Activated naive CD8-positive, alpha-beta T cell (primary cell): Measurements from ENCODE around the gene RAB11FIP4.

Experiments
- H3K27ac Mint-ChIP-seq: one replicate; pipeline ENCODE4 v1.8.0; 2021; ENCODE audit warnings: mixed read lengths
- H3K27me3 Mint-ChIP-seq: one replicate; pipeline ENCODE4 v1.8.0; 2021; ENCODE audit warnings: mixed read lengths
- H3K36me3 Mint-ChIP-seq: one replicate; pipeline ENCODE4 v1.8.0; 2021; ENCODE audit warnings: mixed read lengths
- H3K4me1 Mint-ChIP-seq: one replicate; pipeline ENCODE4 v1.8.0; 2021; ENCODE audit warnings: low read depth, mixed read lengths
- H3K4me3 Mint-ChIP-seq: one replicate; pipeline ENCODE4 v1.8.0; 2021; ENCODE audit warnings: mild to moderate bottlenecking, mixed read lengths
- H3K9me3 Mint-ChIP-seq: one replicate; pipeline ENCODE4 v1.8.0; 2021; ENCODE audit warnings: low read depth, mixed read lengths

Gene RAB11FIP4

GRCh38 chr17:31540602-31541307, 149.3 kb downstream of the RAB11FIP4 start:
- Mint-ChIP-seq H3K4me1 (peaks cover 6% of the 10 kb centered on the region), H3K27me3 (no peaks in the 10 kb centered on the region), H3K9me3 (no peaks in the 10 kb centered on the region), H3K36me3 (no peaks in the 10 kb centered on the region), H3K27ac (no peak overlapping the region), H3K4me3 (no peak overlapping the region)

GRCh38 chr17:31541559-31541958, 150.1 kb downstream of the RAB11FIP4 start:
- Mint-ChIP-seq H3K36me3 (no peaks in the 10 kb centered on the region), H3K27me3 (no peaks in the 10 kb centered on the region), H3K4me1 (peaks cover 5% of the 10 kb centered on the region), H3K4me3 (no peak overlapping the region), H3K9me3 (no peaks in the 10 kb centered on the region), H3K27ac (no peak overlapping the region)

- Mint-ChIP-seq H3K9me3 (no peaks in the 10 kb centered on the region), H3K4me3 (no peak overlapping the region), H3K27ac (no peak overlapping the region), H3K27me3 (no peaks in the 10 kb centered on the region), H3K4me1 (peaks cover 7% of the 10 kb centered on the region), H3K36me3 (no peaks in the 10 kb centered on the region)
These were observed 152.7 kb downstream of the RAB11FIP4 start for GRCh38 chr17:31544186-31544585.

GRCh38 chr17:31546650-31547049, 155.2 kb downstream of the RAB11FIP4 start:
- peaks cover 13% of the 10 kb centered on the region for H3K4me1 Mint-ChIP-seq
- no peaks in the 10 kb centered on the region for H3K27me3 Mint-ChIP-seq
- no peak overlapping the region for H3K4me3 Mint-ChIP-seq
- no peaks in the 10 kb centered on the region for H3K36me3 Mint-ChIP-seq
- H3K27ac Mint-ChIP-seq, result no peak overlapping the region
- no peaks in the 10 kb centered on the region for H3K9me3 Mint-ChIP-seq

- Mint-ChIP-seq H3K27ac (peak overlapping the region; percentile 95), H3K27me3 (no peaks in the 10 kb centered on the region), H3K4me3 (peak overlapping the region; percentile 91), H3K36me3 (no peaks in the 10 kb centered on the region), H3K9me3 (no peaks in the 10 kb centered on the region), H3K4me1 (peaks cover 15% of the 10 kb centered on the region)
These were observed 157.2 kb downstream of the RAB11FIP4 start for GRCh38 chr17:31548709-31549108.

GRCh38 chr17:31549121-31549524, 157.6 kb downstream of the RAB11FIP4 start:
- Mint-ChIP-seq H3K4me1 (peaks cover 15% of the 10 kb centered on the region), H3K9me3 (no peaks in the 10 kb centered on the region), H3K36me3 (no peaks in the 10 kb centered on the region), H3K27ac (peak overlapping the region; percentile 95), H3K27me3 (no peaks in the 10 kb centered on the region), H3K4me3 (peak overlapping the region; percentile 91)

GRCh38 chr17:31549525-31550388, 158.3 kb downstream of the RAB11FIP4 start:
- Mint-ChIP-seq H3K9me3 (no peaks in the 10 kb centered on the region), H3K4me3 (peak overlapping the region; percentile 91), H3K27me3 (no peaks in the 10 kb centered on the region)

GRCh38 chr17:31550389-31551056, 159.0 kb downstream of the RAB11FIP4 start:
- peaks cover 15% of the 10 kb centered on the region for H3K4me1 Mint-ChIP-seq
- peak overlapping the region; percentile 77 for H3K4me3 Mint-ChIP-seq
- H3K36me3 Mint-ChIP-seq, result no peaks in the 10 kb centered on the region
- H3K9me3 Mint-ChIP-seq, result no peaks in the 10 kb centered on the region
- peak overlapping the region; percentile 85 for H3K27ac Mint-ChIP-seq
- H3K27me3 Mint-ChIP-seq, result no peaks in the 10 kb centered on the region

More at GRCh38 chr17:31549525-31550388, 158.3 kb downstream of the RAB11FIP4 start:
- peaks cover 15% of the 10 kb centered on the region for H3K4me1 Mint-ChIP-seq
- peak overlapping the region; percentile 95 for H3K27ac Mint-ChIP-seq
- no peaks in the 10 kb centered on the region for H3K36me3 Mint-ChIP-seq

- H3K27ac Mint-ChIP-seq, result no peak overlapping the region
- no peaks in the 10 kb centered on the region for H3K9me3 Mint-ChIP-seq
- peaks cover 15% of the 10 kb centered on the region for H3K4me1 Mint-ChIP-seq
- H3K27me3 Mint-ChIP-seq, result no peaks in the 10 kb centered on the region
- no peaks in the 10 kb centered on the region for H3K36me3 Mint-ChIP-seq
- H3K4me3 Mint-ChIP-seq, result no peak overlapping the region
These were observed 161.1 kb downstream of the RAB11FIP4 start for GRCh38 chr17:31552568-31552967.

- no peak overlapping the region for H3K27ac Mint-ChIP-seq
- no peak overlapping the region for H3K4me3 Mint-ChIP-seq
- no peaks in the 10 kb centered on the region for H3K27me3 Mint-ChIP-seq
These were observed 162.0 kb downstream of the RAB11FIP4 start for GRCh38 chr17:31553506-31553905.

GRCh38 chr17:31554930-31555329, 163.5 kb downstream of the RAB11FIP4 start:
- Mint-ChIP-seq H3K36me3 (no peaks in the 10 kb centered on the region), H3K4me1 (peaks cover 11% of the 10 kb centered on the region), H3K27ac (no peak overlapping the region), H3K27me3 (no peaks in the 10 kb centered on the region), H3K4me3 (no peak overlapping the region), H3K9me3 (no peaks in the 10 kb centered on the region)

More at GRCh38 chr17:31553506-31553905, 162.0 kb downstream of the RAB11FIP4 start:
- Mint-ChIP-seq H3K4me1 (peaks cover 14% of the 10 kb centered on the region), H3K36me3 (no peaks in the 10 kb centered on the region), H3K9me3 (no peaks in the 10 kb centered on the region)

- H3K4me3 Mint-ChIP-seq, result no peak overlapping the region
- no peaks in the 10 kb centered on the region for H3K36me3 Mint-ChIP-seq
- H3K9me3 Mint-ChIP-seq, result no peaks in the 10 kb centered on the region
- H3K27ac Mint-ChIP-seq, result no peak overlapping the region
- peaks cover 21% of the 10 kb centered on the region for H3K4me1 Mint-ChIP-seq
- H3K27me3 Mint-ChIP-seq, result no peaks in the 10 kb centered on the region
These were observed 165.6 kb downstream of the RAB11FIP4 start for GRCh38 chr17:31556969-31557645.

- Mint-ChIP-seq H3K4me3 (peak overlapping the region; percentile 71), H3K9me3 (no peaks in the 10 kb centered on the region), H3K36me3 (no peaks in the 10 kb centered on the region), H3K27me3 (no peaks in the 10 kb centered on the region), H3K4me1 (peaks cover 21% of the 10 kb centered on the region), H3K27ac (no peak overlapping the region)
These were observed 167.5 kb downstream of the RAB11FIP4 start for GRCh38 chr17:31558748-31559583.
